ENCODE results near the gene SEC22B. TPM values are rescaled to one million over a fixed set of nuclear protein-coding genes. Genes with fewer than 3 reads are reported as not detected.
"Not testable (repeated sequence)": the region's sequence is repeated elsewhere in the genome, so short reads cannot be mapped to it uniquely, and the experiment has no call there.

Gene SEC22B
- polyA plus RNA-seq, 1 donor: 45.3 TPM

DNA sequence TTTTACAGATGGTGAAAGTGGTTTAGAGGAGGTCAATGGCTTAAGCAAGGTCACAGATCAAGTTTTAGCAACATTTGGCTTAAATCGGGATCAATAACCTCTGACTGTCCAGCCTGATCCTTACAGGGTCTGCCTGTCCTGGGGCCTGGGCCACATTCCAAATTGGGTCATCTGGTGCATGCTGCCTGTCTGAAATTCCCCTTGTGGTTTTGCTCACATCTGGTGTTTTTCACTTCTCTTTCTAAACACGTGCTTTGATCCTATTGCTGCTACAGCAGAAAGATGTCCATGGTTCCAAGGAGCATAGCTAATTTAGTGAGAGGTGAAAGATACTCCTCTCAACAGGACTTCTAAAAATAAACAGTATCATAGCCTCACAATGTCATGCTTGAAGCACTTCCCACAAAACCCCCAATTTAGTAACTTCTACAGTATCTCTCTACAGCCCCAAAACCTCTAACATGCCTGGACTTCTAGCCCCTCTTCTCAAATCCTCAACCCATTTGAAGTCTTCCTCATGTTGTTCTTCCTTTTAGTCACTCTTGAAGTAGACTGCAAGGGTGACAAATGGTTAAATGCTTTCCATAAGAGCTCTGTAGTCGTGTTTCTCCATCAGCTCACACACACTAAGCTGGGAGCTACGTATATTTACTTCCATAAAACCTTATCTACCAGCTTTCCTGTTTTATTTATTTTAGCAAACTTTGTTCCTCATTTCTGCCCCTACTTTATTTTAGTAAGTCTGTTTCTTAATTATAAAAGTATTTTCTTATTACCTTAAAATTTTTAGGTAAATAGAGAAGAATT is 58.7 kb downstream of the SEC22B start:
- DNase-seq: not testable (repeated sequence)

DNA sequence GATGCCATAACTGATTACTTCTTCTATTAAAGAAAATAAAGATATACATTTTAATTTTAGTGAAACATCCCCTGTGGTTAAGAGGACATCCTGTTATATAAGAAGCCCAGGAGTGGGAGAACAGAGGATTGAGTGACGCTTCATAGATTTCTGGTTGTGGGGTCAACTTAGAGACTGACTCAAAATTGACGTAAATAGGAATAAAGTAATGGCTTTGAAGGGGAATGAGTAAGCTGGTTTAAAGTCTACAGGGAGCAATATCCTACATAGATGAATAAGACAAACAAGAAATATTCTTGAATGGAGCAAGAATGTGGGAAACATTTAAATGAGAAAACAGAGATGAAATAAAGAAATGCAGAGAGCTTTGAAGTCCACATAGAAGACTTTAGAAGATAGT is 60.2 kb downstream of the SEC22B start:
- not testable (repeated sequence) for DNase-seq

DNA sequence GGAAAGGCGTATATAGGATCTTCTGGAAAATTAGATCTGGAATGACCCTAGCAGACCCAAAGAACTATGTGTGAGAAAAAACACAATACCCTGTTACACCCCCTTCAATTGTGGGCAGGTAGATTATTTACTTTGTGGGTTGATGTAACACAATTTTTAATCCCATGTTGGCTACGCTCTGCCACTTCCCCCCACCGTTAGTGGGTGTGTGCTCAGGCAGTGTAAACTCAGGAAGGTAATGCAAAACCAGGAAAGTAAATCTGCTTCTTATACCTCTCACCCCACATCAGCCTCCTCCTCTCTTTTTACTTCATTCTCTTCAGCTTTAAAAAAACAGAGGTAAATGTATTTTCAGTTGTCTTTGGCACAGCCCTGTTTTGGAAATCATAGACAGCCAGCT is 63.2 kb downstream of the SEC22B start:
- DNase-seq: not testable (repeated sequence)

DNA sequence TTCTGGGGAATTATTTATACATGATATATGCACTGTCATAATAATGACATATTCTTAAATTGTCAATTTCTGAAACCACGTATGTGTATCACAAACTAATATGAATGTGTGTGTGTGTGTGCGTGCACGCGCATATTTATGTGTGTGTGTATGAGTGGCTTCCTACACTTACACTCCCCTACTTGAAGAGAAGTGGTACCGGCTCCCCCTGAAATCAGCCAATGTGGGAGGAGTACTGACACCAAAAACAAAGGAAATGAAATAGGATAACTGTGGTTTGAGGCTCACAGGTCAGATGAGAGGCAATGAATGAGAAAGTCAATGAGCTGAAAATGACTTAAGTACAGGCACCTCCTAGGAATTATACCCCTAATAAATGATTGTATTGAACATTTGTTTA is 64.1 kb downstream of the SEC22B start:
- DNase-seq: not testable (repeated sequence)

DNA sequence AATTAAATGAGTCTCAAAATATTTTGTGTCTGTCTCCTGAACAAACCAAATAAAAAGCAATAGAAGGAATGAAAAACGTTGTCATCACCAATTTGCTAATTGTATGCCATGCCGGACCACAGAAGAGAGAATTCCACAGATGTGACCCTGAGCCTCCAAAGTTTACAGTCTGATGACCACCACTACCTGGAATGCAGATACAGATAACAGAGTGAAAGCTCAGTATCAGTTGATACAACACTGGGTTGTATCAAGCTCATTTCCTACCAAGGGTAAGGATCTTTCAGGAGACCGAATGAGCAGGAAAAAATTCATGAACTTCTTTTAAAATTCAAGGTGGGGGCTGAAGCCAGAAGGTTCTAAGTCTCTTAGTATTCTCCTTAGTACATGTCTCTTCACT is 64.5 kb downstream of the SEC22B start:
- not testable (repeated sequence) for DNase-seq

DNA sequence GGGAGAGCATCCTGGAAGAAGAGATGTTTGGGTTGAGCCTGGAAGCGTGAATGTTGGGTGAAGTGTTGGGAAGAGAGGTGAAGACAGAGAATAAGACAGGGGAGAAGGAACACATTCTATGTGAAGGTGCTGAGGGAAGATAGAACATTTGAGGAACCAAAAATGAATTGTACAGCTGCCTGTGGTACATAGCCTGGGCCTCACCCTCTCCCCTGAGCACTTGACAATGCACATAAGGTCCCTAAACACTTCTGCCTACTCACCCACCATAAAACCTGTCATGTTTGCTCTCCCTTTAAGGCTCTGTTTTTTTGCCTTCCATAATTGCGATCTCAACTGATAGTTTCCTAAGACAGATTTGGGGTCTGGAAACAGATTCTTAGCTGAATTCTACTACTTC is 65.3 kb downstream of the SEC22B start:
- not testable (repeated sequence) for DNase-seq

DNA sequence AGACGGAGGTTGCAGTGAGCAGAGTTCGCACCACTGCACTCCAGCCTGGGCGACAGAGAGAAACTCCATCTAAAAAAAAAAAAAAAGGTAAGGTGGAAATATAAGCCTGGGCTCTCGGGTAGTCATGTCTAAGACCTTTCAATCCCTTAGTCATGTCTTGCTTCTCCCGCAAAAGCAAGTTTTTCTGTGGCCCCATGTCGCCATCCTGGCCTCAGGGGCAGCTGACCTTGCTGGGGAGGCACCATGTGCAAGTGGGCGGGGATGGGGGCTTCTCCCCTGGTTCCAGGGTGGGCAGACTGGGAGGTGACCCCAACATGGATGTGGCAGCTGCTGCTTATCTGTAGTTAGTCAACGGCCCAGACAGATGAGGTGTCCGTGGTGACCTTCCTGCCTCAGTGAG is 66.7 kb downstream of the SEC22B start:
- DNase-seq: not testable (repeated sequence)

DNA sequence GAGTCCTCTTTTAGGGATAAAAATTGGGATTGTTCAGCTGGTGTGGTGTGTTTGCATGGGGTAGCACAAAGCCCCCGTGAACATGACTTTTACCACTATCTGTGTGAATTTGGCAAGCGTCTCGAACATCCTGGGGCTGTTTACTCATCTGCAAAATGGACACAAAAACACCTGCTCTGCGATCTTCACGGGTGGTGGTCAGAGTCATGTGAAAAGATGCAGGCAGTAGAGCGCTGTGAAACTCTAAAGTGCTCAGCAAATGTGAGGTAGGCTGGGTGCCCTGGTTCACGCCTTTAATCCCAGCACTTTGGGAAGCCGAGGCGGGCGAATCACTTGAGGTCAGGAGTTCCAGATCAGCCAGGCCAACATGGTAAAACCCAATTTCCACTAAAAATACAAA is 67.1 kb downstream of the SEC22B start:
- DNase-seq: not testable (repeated sequence)

DNA sequence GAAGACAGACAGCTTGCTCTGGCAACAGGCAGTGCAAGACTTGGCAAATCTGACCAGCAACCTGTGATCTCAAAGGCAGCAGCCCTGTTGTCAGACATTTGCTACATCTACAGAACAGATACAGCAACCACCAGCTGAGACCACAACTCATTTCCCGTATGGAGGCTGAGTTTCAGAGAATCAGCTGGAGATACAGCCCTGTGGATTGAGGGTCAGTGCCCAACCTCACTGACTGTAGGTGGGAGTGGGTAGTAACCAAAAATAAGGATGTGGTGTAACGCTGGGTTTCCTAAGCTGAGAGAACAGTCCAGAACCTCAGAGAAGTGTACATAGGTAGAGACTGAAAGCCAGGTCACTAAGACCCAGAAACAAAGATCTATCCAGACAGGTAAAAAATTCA is 71.0 kb downstream of the SEC22B start:
- not testable (repeated sequence) for DNase-seq

DNA sequence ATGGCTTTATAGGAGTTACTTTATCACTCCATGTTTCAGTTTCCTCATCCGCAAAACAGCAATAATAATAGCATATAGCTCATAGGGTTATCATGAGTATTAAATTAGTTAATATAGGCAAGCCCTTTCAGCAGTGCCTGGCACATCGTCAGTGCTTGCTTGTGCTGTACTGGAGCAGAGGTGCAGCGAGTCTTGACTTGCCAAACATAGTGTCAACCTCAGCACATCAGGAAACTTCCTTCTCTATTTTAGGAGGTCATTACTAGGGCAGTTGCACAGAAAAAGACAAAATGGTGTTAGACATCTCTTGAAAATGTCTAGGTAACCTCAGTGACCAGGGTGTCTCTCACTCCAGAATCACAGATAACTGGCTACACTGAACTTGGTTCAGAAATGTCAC is 72.6 kb downstream of the SEC22B start:
- not testable (repeated sequence) for DNase-seq

DNA sequence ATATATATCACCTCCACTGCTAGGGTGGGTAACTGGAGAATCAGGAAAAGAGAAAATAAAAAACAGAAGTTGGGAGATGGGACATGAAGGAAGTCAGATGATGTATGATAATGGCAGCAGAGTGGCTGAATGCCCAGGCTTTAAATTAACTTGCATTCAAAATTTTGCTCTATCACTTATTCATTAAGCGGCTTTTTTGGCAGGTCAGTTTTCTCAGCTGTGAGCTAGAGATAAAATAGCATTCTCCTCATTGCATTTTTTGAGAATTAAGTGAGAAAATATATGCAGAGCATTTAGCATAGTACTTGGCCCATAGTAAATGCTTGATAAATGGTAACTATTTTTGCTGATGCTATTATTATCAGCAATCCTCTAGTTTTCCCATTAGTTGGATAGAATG is 74.7 kb downstream of the SEC22B start:
- DNase-seq: not testable (repeated sequence)

Other genes with a start within 250 kb of the SEC22B start
- 172 TPM for gene NOTCH2, start 106.9 kb downstream of the SEC22B start, polyA plus RNA-seq (ENCODE audit: insufficient read length)
- 23.2 TPM for gene NBPF8, start 238.5 kb upstream of the SEC22B start, polyA plus RNA-seq (ENCODE audit: insufficient read length)

Data from left kidney (tissue), 2 donors.